Measurements from ENCODE around the gene COL15A1.

COL15A1 gene

GRCh38 chr9:98942906-98943681 is 613 bp upstream of the COL15A1 start:
- H3K36me3 ChIP-seq (replicated peaks): no peaks in the 10 kb centered on the region
- H3K4me1 ChIP-seq: no peaks in the 10 kb centered on the region
- DNase-seq (ENCODE audit: low spot score in 2 of 2): no peak
- H3K4me3 ChIP-seq: no peak overlapping the region
- H3K9me3 ChIP-seq: no peaks in the 10 kb centered on the region
- in situ Hi-C loops (cut with MboI; ENCODE audit: low sequenced_read_pairs): no loop called here
- H3K27me3 ChIP-seq (ENCODE audit: low read depth): peaks cover 70% of the 10 kb centered on the region

GRCh38 chr9:98944057-98944733 is 488 bp downstream of the COL15A1 start:
- H3K4me3 ChIP-seq: no peak overlapping the region
- H3K36me3 ChIP-seq (replicated peaks): no peaks in the 10 kb centered on the region
- H3K27me3 ChIP-seq (ENCODE audit: low read depth): peaks cover 70% of the 10 kb centered on the region
- no peaks in the 10 kb centered on the region for H3K4me1 ChIP-seq
- in situ Hi-C loops (cut with MboI; ENCODE audit: low sequenced_read_pairs): no loop called here
- no peaks in the 10 kb centered on the region for H3K9me3 ChIP-seq
- no peak for DNase-seq (ENCODE audit: low spot score in 2 of 2)

GRCh38 chr9:98944734-98945074 is 997 bp downstream of the COL15A1 start:
- no peaks in the 10 kb centered on the region for H3K4me1 ChIP-seq
- H3K27me3 ChIP-seq (ENCODE audit: low read depth): peaks cover 67% of the 10 kb centered on the region
- H3K9me3 ChIP-seq: no peaks in the 10 kb centered on the region
- no peaks in the 10 kb centered on the region for H3K36me3 ChIP-seq (replicated peaks)
- no peak overlapping the region for H3K4me3 ChIP-seq
- in situ Hi-C loops (cut with MboI; ENCODE audit: low sequenced_read_pairs): no loop called here
- DNase-seq (ENCODE audit: low spot score in 2 of 2): no peak

- no peak overlapping the region for H3K4me3 ChIP-seq
- in situ Hi-C loops (cut with MboI; ENCODE audit: low sequenced_read_pairs): no loop called here
- H3K9me3 ChIP-seq: no peaks in the 10 kb centered on the region
- H3K36me3 ChIP-seq (replicated peaks): no peaks in the 10 kb centered on the region
- H3K4me1 ChIP-seq: no peaks in the 10 kb centered on the region
- peaks cover 21% of the 10 kb centered on the region for H3K27me3 ChIP-seq (ENCODE audit: low read depth)
- DNase-seq (ENCODE audit: low spot score in 2 of 2): no peak
These were observed 5.9 kb downstream of the COL15A1 start for GRCh38 chr9:98949565-98949964.

- in situ Hi-C loops (cut with MboI; ENCODE audit: low sequenced_read_pairs): no loop called here
- no peak for DNase-seq (ENCODE audit: low spot score in 2 of 2)
- no peaks in the 10 kb centered on the region for H3K4me1 ChIP-seq
- peaks cover 14% of the 10 kb centered on the region for H3K27me3 ChIP-seq (ENCODE audit: low read depth)
- H3K36me3 ChIP-seq (replicated peaks): no peaks in the 10 kb centered on the region
- no peak overlapping the region for H3K4me3 ChIP-seq
- H3K9me3 ChIP-seq: no peaks in the 10 kb centered on the region
These were observed 6.6 kb downstream of the COL15A1 start for GRCh38 chr9:98950262-98950661.

- no peak for DNase-seq (ENCODE audit: low spot score in 2 of 2)
- Histone ChIP-seq H3K36me3 (replicated peaks) (no peaks in the 10 kb centered on the region), H3K9me3 (no peaks in the 10 kb centered on the region), H3K27me3 (ENCODE audit: low read depth) (no peaks in the 10 kb centered on the region), H3K4me1 (no peaks in the 10 kb centered on the region), H3K4me3 (no peak overlapping the region)
- in situ Hi-C loops (cut with MboI; ENCODE audit: low sequenced_read_pairs): no loop called here
These were observed 8.3 kb downstream of the COL15A1 start for GRCh38 chr9:98951967-98952366.

GRCh38 chr9:98953581-98954243 is 10.0 kb downstream of the COL15A1 start:
- no peaks in the 10 kb centered on the region for H3K9me3 ChIP-seq
- in situ Hi-C loops (cut with MboI; ENCODE audit: low sequenced_read_pairs): no loop called here
- H3K36me3 ChIP-seq (replicated peaks): no peaks in the 10 kb centered on the region

GRCh38 chr9:98954244-98954610 is 10.5 kb downstream of the COL15A1 start:
- Histone ChIP-seq H3K4me3 (no peak overlapping the region), H3K4me1 (no peaks in the 10 kb centered on the region), H3K36me3 (replicated peaks) (no peaks in the 10 kb centered on the region), H3K27me3 (ENCODE audit: low read depth) (no peaks in the 10 kb centered on the region), H3K9me3 (no peaks in the 10 kb centered on the region)
- DNase-seq (ENCODE audit: low spot score in 2 of 2): no peak
- in situ Hi-C loops (cut with MboI; ENCODE audit: low sequenced_read_pairs): no loop called here

More at GRCh38 chr9:98953581-98954243, 10.0 kb downstream of the COL15A1 start:
- no peaks in the 10 kb centered on the region for H3K4me1 ChIP-seq
- no peak overlapping the region for H3K4me3 ChIP-seq
- H3K27me3 ChIP-seq (ENCODE audit: low read depth): no peaks in the 10 kb centered on the region
- no peak for DNase-seq (ENCODE audit: low spot score in 2 of 2)

GRCh38 chr9:98955259-98955658 is 11.6 kb downstream of the COL15A1 start:
- H3K9me3 ChIP-seq: no peaks in the 10 kb centered on the region
- H3K4me1 ChIP-seq: no peaks in the 10 kb centered on the region
- H3K4me3 ChIP-seq: no peak overlapping the region
- no peaks in the 10 kb centered on the region for H3K27me3 ChIP-seq (ENCODE audit: low read depth)
- no peaks in the 10 kb centered on the region for H3K36me3 ChIP-seq (replicated peaks)
- in situ Hi-C loops (cut with MboI; ENCODE audit: low sequenced_read_pairs): no loop called here
- no peak for DNase-seq (ENCODE audit: low spot score in 2 of 2)

- DNase-seq (ENCODE audit: low spot score in 2 of 2): no peak
- no peak overlapping the region for H3K4me3 ChIP-seq
- no peaks in the 10 kb centered on the region for H3K4me1 ChIP-seq
- H3K9me3 ChIP-seq: no peaks in the 10 kb centered on the region
- H3K36me3 ChIP-seq (replicated peaks): no peaks in the 10 kb centered on the region
- 0 out of 2 replicates have a peak, but pooled peaks cover 5% of the 10 kb centered on the region for H3K27me3 ChIP-seq (ENCODE audit: low read depth)
- in situ Hi-C loops (cut with MboI; ENCODE audit: low sequenced_read_pairs): no loop called here
These were observed 14.1 kb downstream of the COL15A1 start for GRCh38 chr9:98957826-98958225.

- DNase-seq (ENCODE audit: low spot score in 2 of 2): no peak
- in situ Hi-C loops (cut with MboI; ENCODE audit: low sequenced_read_pairs): no loop called here
- Histone ChIP-seq H3K4me1 (no peaks in the 10 kb centered on the region), H3K4me3 (no peak overlapping the region), H3K27me3 (ENCODE audit: low read depth) (0 out of 2 replicates have a peak, but pooled peaks cover 5% of the 10 kb centered on the region), H3K36me3 (replicated peaks) (no peaks in the 10 kb centered on the region), H3K9me3 (no peaks in the 10 kb centered on the region)
These were observed 14.7 kb downstream of the COL15A1 start for GRCh38 chr9:98958271-98958984.

GRCh38 chr9:98960409-98960808 is 16.7 kb downstream of the COL15A1 start:
- in situ Hi-C loops (cut with MboI; ENCODE audit: low sequenced_read_pairs): no loop called here
- 0 out of 2 replicates have a peak, but pooled peaks cover 5% of the 10 kb centered on the region for H3K27me3 ChIP-seq (ENCODE audit: low read depth)
- H3K36me3 ChIP-seq (replicated peaks): no peaks in the 10 kb centered on the region
- H3K4me3 ChIP-seq: no peak overlapping the region
- no peaks in the 10 kb centered on the region for H3K4me1 ChIP-seq
- no peaks in the 10 kb centered on the region for H3K9me3 ChIP-seq
- no peak for DNase-seq (ENCODE audit: low spot score in 2 of 2)

- Histone ChIP-seq H3K4me3 (no peak overlapping the region), H3K9me3 (no peaks in the 10 kb centered on the region), H3K36me3 (replicated peaks) (no peaks in the 10 kb centered on the region), H3K4me1 (no peaks in the 10 kb centered on the region), H3K27me3 (ENCODE audit: low read depth) (0 out of 2 replicates have a peak, but pooled peaks cover 5% of the 10 kb centered on the region)
- DNase-seq (ENCODE audit: low spot score in 2 of 2): no peak
- in situ Hi-C loops (cut with MboI; ENCODE audit: low sequenced_read_pairs): no loop called here
These were observed 17.9 kb downstream of the COL15A1 start for GRCh38 chr9:98961513-98962180.
